Stimulated activated CD8-positive, alpha-beta memory T cell treated with anti-CD3 and anti-CD28 coated beads, Interleukin-4, amount 100 ng/mL, for 24 hours (primary cell): Measurements from ENCODE around the gene ADPRS.

ENCODE experiments used
- DNase-seq: peaks from one replicate; pipeline ENCODE4 v3.0.0-alpha.2; 2020; ENCODE audit warnings: low read depth

ADPRS gene

DNA sequence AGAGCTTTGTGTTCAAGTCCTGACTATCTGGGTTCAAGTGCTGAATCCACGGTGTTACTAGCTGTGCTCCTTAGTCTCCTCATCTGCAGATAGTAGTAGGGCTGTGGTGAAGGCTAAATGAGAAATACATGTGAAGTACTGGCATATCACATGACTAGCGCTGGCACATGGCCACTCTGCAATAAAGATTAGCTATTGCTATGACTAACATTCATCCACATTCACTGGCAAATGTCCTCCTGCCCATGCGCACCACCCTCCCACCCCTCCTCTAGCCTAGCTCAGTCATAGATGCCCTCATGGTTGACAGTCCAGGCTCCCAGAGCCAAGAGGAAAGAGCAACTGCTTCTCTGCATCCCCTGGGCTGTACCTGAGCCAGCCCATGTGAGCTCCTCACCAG is 44.8 kb downstream of the ADPRS start:
- DNase-seq, result no peak

DNA sequence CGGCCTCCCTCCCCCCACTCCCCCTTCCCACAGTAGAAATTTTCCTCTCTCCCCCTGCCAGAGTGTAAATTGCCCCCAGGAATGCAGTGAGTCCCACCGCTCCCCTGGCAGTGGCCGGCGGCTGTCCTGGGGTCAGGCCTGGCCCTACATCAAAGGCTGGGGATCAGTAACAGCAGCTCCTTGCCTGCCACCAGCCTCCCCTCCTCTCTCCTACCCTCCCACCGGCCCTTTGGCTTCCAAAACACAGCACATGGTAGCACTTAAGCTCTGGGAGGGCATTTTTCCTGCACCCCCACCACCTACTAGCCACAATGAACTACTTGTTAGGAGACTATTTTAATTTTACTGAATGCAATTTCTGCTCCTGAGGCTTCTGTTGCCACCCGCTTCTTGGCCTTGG is 45.3 kb downstream of the ADPRS start:
- DNase-seq, result no peak

GRCh38 chr1:36134505-36135329 is 46.0 kb downstream of the ADPRS start:
- DNase-seq, result no peak

- no peak for DNase-seq
Measured at GRCh38 chr1:36135330-36135667, 46.6 kb downstream of the ADPRS start.

GRCh38 chr1:36135796-36136195 is 47.1 kb downstream of the ADPRS start:
- DNase-seq, result no peak

DNA sequence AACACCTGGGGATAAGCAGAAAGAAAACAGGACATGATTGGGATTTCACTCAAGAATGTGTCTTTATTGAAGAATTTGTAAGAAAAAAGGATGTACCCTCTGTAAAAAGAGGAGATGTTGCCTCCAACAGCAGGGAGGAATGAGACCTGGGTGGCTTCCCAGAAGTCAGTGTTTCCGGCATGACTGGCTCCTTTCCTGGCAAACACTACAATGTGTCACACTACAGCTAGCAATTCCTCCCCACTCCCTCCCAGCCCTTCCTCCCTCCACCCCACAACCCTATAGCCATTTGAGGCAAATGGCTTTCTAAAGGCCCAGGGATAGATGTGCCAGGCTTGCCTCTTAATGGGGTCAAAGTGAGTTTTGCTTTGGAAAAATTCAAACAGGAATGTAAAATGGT is 47.8 kb downstream of the ADPRS start:
- DNase-seq, result no peak

- DNase-seq, result no peak
Measured at GRCh38 chr1:36137226-36137625, 48.5 kb downstream of the ADPRS start.

GRCh38 chr1:36137776-36138175 is 49.1 kb downstream of the ADPRS start:
- no peak for DNase-seq

GRCh38 chr1:36139521-36139920 is 50.8 kb downstream of the ADPRS start:
- no peak for DNase-seq

- DNase-seq, result no peak
Measured at GRCh38 chr1:36142121-36142520, 53.4 kb downstream of the ADPRS start.

GRCh38 chr1:36143424-36143823 is 54.7 kb downstream of the ADPRS start:
- DNase-seq, result no peak
